ENCODE measurements around the gene SBF2. TPM values are rescaled to one million over a fixed set of nuclear protein-coding genes. Genes with fewer than 3 reads are reported as not detected.

The SBF2 gene
- total and polyA plus RNA-seq, 2 of the 13 experiments (the other 11 are each of a cell fraction or from before 2014, with no cell fraction given) = 24.0 to 45.8 TPM

DNA sequence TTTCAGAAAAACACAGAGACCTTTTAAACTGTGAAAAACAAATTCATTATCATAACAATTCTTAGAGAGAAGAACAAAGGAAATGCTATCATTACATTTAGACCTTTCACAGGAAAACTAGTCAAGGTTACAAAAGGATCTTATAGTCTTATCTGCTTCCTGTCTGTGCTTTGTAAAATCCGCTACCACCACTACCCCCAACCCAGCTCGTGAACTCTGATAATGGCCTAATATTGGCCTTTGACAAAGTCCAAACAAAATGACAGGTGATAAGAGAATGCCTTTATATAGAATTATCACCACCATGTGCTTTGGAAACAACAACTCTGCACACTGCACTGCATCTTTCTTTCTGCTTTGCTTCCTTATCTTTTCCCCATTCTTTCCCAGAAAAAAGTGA, 272.5 kb downstream of the SBF2 start (continued):
- TF ChIP-seq ZNF569 (CRISPR knock-in tag; IDR thresholded peaks at IDR 0.05; ENCODE audit: borderline replicate concordance) = no peak
- TF ChIP-seq RARA (CRISPR knock-in tag; IDR thresholded peaks at IDR 0.05) = peak; percentile 86
- TF ChIP-seq IKZF4 (CRISPR knock-in tag; IDR thresholded peaks at IDR 0.05; ENCODE audit: borderline replicate concordance, low read depth, not compliant biosample characterization) = no peak
- TF ChIP-seq MAX (IDR thresholded peaks at IDR 0.05) = no peak
- TF ChIP-seq YY1 (IDR thresholded peaks at IDR 0.05; ENCODE audit: insufficient read depth, insufficient replicate concordance, low read depth, low read length) = no peak
- no peak for TF ChIP-seq HMGXB3 (CRISPR knock-in tag; IDR thresholded peaks at IDR 0.05; ENCODE audit: borderline replicate concordance)
- TF ChIP-seq SKIL (CRISPR knock-in tag; IDR thresholded peaks at IDR 0.05; ENCODE audit: borderline replicate concordance) = peak; percentile 40
- TF ChIP-seq, protein P1, sequence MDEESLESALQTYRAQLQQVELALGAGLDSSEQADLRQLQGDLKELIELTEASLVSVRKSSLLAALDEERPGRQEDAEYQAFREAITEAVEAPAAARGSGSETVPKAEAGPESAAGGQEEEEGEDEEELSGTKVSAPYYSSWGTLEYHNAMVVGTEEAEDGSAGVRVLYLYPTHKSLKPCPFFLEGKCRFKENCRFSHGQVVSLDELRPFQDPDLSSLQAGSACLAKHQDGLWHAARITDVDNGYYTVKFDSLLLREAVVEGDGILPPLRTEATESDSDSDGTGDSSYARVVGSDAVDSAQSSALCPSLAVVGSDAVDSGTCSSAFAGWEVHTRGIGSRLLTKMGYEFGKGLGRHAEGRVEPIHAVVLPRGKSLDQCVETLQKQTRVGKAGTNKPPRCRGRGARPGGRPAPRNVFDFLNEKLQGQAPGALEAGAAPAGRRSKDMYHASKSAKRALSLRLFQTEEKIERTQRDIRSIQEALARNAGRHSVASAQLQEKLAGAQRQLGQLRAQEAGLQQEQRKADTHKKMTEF (CRISPR knock-in tag; IDR thresholded peaks at IDR 0.05) = 0 out of 2 replicates have a peak, but pooled peaks have one; percentile 26
- no peak for TF ChIP-seq ZNF850 (CRISPR knock-in tag; conservative IDR thresholded peaks at IDR 0.05)
- TF ChIP-seq MED1 (CRISPR knock-in tag; IDR thresholded peaks at IDR 0.05) = 0 out of 2 replicates have a peak, but pooled peaks have one; percentile 17
- no peak for TF ChIP-seq ZNF766 (CRISPR knock-in tag; IDR thresholded peaks at IDR 0.05; ENCODE audit: borderline replicate concordance)
- peak; percentile 93 for TF ChIP-seq SOX5 (CRISPR knock-in tag; IDR thresholded peaks at IDR 0.05; ENCODE audit: borderline replicate concordance)
- no peak for TF ChIP-seq ZNF432 (CRISPR knock-in tag; IDR thresholded peaks at IDR 0.05; ENCODE audit: borderline replicate concordance)
- 0 out of 2 replicates have a peak, but pooled peaks have one; percentile 19 for TF ChIP-seq NFIC (IDR thresholded peaks at IDR 0.05; ENCODE audit: low read length)
- TF ChIP-seq, protein P2, sequence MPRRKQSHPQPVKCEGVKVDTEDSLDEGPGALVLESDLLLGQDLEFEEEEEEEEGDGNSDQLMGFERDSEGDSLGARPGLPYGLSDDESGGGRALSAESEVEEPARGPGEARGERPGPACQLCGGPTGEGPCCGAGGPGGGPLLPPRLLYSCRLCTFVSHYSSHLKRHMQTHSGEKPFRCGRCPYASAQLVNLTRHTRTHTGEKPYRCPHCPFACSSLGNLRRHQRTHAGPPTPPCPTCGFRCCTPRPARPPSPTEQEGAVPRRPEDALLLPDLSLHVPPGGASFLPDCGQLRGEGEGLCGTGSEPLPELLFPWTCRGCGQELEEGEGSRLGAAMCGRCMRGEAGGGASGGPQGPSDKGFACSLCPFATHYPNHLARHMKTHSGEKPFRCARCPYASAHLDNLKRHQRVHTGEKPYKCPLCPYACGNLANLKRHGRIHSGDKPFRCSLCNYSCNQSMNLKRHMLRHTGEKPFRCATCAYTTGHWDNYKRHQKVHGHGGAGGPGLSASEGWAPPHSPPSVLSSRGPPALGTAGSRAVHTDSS (CRISPR knock-in tag; conservative IDR thresholded peaks at IDR 0.05) = no peak
- no peak for TF ChIP-seq CBFB (CRISPR knock-in tag; IDR thresholded peaks at IDR 0.05)
- no peak for TF ChIP-seq NCOA1 (CRISPR knock-in tag; IDR thresholded peaks at IDR 0.05)
- TF ChIP-seq MXI1 (IDR thresholded peaks at IDR 0.05; ENCODE audit: borderline replicate concordance, low read depth, low read length) = no peak
- TF ChIP-seq ETV5 (CRISPR knock-in tag; IDR thresholded peaks at IDR 0.05; ENCODE audit: borderline replicate concordance) = peak; percentile 75
- TF ChIP-seq, protein P3, sequence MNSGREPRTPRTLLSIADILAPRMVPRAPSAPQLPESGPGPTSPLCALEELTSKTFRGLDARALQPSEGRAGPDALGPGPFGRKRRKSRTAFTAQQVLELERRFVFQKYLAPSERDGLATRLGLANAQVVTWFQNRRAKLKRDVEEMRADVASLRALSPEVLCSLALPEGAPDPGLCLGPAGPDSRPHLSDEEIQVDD (CRISPR knock-in tag; IDR thresholded peaks at IDR 0.05; ENCODE audit: borderline replicate concordance) = no peak
- TF ChIP-seq FOXA3 (CRISPR knock-in tag; IDR thresholded peaks at IDR 0.05) = peak; percentile 6; the same call in 1 of the 2 replicates
